Inflammatory macrophage treated with lipopolysaccharide for 4 hours (primary cell): Measurements from ENCODE around the gene RNF138.
"Not testable (repeated sequence)": the region's sequence is repeated elsewhere in the genome, so short reads cannot be mapped to it uniquely, and the experiment has no call there.

Experiments
- DNase-seq: peaks from one replicate; pipeline ENCODE4 v3.0.0-alpha.2; 2020

RNF138 gene

DNA sequence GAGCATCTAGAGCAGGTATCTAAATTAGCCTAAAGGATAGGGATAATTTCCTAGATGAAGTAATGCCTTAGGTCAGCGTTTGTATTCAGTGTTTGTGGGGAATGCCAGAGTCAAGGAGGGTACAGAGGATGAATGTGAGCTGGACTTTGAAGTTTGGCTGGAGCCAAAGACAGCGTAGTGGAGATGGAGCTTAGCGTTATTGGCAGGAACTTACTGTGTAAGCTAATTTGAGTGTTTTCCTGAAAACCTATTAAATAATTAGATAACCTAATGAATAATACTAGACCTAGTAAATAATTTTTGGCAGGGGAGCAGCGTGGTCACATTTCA lies 4.2 kb downstream of the RNF138 start:
- DNase-seq = no peak

DNA sequence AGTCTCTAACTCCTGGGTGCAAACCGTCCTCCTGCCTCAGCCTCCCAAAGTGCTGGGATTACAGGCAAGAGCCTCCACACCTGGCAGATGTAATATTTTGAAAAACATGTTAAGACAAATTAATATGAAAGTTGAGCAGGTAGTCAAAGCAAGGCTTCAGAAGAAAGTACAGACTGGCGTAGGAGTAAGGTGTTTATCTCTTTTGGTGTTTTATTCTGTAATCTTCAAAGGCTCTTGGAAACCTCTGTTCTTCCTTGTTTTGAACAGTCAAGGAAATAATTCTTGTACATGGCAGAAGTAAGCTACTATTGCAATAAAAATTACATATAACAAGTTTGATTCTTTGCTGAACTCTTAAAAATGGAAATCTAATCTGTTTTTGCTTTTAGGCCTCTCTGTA lies 5.3 kb downstream of the RNF138 start:
- DNase-seq = no peak

DNA sequence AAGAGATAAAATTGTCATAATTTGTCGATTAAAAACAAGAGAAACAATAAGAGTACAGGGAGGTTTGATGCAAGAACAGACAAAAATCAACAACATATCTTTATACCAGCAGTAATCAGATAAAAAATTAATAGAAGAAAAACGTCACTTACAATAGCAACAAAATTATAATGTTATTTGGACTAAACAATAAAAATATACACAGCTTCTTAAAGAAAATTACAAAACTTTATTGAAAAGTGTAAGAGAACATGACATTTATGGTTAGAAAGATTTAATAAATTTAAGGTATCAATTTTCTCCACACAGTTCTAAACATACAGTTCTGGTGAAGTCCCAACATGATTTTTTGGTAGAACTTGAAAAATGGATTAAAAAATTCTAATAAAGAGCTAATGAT lies 12.8 kb downstream of the RNF138 start:
- no peak for DNase-seq

GRCh38 chr18:32110005-32110404 lies 18.3 kb downstream of the RNF138 start:
- no peak for DNase-seq

DNA sequence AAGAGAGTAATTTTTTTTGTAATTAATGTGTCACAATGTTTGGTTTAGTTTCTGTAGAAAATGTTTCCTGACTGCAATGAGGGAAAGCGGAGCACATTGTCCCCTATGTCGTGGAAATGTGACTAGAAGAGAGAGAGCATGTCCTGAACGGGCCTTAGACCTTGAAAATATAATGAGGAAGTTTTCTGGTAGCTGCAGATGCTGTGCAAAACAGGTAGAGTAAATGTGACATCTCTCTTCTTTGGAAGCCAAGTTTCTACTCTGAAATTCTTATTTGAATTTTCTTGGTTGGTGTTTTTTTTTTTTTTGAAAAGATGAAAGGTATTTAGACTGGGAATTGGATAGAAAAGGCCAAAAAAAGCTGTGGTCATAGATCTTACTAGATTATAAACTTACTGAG lies 20.0 kb downstream of the RNF138 start:
- DNase-seq = no peak

GRCh38 chr18:32112826-32113225 lies 21.2 kb downstream of the RNF138 start:
- no peak for DNase-seq

GRCh38 chr18:32114293-32114942 lies 22.7 kb downstream of the RNF138 start:
- DNase-seq = no peak

- DNase-seq = no peak
Measured at GRCh38 chr18:32122039-32122438, 30.4 kb downstream of the RNF138 start.

DNA sequence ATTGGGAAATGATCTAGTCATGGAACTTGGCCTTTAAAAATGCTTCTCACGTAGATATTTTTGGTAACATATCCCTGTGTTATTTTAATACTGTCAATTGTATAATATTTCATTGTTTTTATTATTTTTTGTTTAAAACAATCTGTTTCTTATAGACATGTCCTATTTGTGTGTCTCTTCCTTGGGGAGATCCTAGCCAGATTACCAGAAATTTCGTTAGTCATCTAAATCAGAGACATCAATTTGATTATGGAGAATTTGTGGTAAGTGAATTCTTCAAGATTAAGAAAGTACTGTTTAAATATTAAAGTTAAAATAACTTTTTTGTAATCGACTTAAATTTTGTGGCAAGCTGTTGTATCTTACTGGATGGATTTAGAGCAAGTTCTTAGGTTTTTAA lies 34.9 kb downstream of the RNF138 start:
- DNase-seq = no peak

GRCh38 chr18:32135625-32136024 lies 44.0 kb downstream of the RNF138 start:
- no peak for DNase-seq

GRCh38 chr18:32138332-32138982 lies 46.8 kb downstream of the RNF138 start:
- no peak for DNase-seq

DNA sequence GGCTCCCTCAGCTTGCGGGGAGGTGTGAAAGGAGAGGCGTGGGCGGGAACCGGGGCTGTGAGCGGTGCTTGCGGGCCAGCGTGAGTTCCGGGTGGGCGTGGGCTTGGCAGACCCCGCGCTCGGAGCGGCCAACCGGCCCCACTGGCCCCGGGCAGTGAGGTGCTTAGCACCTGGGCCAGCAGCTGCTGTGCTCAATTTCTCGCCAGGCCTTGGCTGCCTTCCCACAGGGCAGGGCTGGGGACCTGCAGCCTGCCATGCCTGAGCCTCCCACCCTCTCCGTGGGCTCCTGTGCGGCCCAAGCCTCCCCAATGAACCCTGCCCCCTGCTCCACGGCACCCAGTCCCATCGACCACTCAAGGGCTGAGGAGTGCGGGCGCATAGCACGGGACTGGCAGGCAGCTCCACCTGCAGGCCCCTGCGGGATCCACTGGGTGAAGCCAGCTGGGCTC lies 48.2 kb downstream of the RNF138 start:
- DNase-seq = no peak

DNA sequence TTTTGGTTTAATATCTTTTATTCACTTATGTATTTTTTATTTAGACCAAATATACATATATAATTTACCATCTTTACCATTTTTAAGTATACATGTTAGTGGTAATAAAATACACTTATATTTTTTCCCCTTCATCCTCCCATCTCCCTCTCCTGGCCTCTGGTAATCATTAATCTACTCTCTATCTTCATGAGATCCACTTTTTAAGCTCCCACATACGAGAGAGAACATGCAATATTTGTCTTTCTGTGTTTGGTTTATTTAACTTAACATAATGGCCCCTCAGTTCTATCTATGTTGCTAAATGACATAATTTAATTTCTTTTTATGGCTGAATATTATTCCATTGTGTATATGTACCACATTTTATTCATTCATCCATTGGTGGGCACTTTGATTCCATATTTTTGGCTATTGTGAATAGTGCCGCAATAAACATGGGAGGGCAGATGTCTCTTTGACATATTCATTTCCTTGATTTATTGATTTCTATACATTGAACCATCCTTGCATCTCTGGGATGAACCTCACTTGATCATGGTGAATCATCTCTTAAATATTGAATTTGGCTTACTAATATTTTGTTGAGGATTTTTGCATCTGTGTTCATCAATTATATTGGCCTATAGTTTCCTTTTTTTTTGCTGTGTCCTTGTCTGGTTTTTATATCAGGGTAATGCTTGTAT lies 56.7 kb downstream of the RNF138 start:
- no peak for DNase-seq

DNA sequence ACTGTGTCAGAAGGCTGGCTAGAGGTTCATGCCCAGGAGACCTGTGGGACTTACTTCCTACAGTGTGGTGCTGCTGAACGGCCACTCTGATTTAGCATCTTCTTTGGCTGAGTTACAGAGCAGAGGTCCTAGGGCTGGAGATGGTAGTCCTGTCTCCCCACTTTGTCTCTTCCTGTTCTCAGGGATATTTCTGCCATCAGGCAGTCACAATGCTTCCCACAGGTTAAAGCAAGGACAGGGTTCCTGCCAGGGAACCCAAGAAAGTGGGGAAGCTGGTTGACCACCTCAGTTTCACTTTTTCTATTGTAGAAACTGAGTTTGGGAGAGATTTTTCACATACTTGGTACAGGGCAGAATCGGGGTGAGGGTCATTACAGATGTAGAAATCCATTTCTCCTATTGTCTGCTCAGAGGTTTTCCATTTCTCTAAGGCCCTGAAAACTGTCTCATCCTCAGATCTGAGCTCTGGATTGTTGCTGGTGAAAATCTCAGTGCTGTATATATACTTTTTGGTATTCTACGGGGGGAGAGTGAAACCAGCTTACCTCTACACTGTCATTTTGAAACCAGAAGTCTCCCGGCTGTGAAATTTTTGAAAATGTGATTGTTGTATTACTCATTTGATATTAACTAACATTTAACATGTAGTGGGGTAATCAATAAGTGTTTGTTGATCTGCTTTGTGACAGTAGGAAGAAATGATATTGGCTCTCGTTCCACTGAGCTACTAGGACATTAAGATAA lies 61.2 kb downstream of the RNF138 start:
- DNase-seq = no peak

DNA sequence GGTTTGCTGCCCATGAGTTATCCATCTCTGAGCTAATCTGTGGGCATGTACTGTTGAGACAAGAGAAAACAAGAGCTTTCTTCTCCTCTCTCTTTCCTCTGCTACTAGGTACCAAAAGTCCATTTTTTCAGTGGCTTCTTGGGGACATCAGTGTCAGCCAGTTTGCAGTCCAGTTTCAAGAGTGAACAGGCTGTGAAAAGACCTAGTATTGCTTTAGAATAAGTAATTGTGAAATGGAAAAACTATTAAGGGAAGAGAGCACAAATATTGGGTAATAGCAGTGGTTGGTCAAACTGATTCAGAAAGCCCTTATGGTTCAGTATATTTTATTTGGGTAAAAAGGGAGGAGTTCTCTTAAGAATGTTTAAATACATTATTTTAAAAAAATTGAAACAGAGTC lies 65.2 kb downstream of the RNF138 start:
- peak; percentile 46 for DNase-seq

DNA sequence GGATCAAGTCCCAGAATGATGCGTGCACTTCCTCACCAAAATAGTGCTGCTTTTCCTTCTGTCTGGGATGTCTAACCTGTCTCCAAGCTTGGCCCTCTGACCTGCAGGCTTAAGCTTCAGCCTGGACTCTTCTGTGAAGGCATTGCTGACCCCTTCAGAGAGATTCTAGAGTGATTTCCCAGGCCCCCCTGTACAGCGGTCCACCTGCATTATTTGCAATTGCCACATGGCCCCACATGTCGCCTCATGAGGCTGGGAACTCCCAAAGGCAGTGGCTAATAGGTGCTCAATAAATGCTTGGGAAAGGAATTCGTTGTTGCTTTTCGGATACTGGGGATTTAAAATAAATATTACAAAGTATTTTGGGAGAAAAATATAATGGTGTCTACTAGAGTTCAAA lies 65.9 kb downstream of the RNF138 start:
- no peak for DNase-seq

GRCh38 chr18:32158108-32158624 lies 66.5 kb downstream of the RNF138 start:
- peak; percentile 68 for DNase-seq

DNA sequence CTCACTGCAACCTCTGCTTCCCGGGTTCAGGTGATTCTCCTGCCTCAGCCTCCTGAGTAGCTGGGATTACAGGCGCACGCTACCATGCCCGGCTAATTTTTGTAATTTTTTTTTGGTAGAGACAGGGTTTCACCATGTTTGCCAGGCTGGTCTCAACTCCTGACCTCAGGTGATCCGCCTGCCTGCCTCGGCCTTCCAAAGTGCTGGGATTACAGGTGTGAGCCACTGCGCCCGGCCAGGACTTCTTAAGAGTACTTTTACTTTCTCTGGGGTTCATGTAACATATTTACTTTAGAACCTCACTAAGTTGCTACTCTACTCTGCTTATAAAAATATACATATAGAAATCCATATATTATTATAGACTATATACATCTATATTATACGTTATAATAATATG lies 67.0 kb downstream of the RNF138 start:
- not testable (repeated sequence) for DNase-seq

GRCh38 chr18:32160547-32160946 lies 68.9 kb downstream of the RNF138 start:
- DNase-seq = no peak

- DNase-seq = no peak
Measured at GRCh38 chr18:32167980-32168730, 76.5 kb downstream of the RNF138 start.

DNA sequence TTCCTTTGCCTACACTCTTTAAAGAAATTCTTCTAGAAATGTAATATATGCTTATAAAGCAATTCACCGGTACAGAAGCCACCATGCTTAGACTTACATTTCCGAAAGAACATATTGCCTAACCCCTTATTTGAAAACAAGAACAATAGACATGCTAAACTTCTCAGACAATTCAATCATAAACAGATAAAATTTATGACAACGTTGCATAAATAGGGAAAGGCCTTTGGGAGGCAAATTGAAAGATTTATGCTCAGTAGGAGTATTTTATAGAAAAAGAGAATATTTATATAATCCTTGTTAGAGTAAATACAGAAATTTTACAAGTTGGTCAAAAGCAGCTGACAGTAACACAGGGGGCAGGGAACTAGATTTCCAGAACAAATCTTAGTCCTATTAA lies 82.0 kb downstream of the RNF138 start:
- DNase-seq = no peak

- DNase-seq = no peak
Measured at GRCh38 chr18:32174719-32175118, 83.0 kb downstream of the RNF138 start.

DNA sequence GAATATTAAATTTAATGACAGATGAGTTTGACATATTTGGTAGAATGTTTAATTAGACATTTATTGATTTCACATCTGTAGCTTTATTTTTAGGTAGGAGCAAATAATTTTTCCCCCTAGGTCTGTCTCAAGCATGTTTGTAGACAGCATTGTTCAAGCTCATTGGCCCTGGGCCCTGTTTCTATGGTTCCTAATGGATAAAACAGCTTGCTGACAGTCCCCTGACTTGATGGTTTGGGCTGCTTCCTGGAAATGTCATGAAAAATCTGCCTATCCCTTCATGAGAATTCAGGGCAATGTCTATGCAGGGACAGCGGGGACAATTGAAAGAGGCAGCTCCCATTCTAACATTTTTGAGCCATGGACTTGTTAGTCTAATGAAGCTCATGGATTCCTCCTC lies 83.6 kb downstream of the RNF138 start:
- DNase-seq = no peak
